Adipocyte (in vitro differentiated cells): ENCODE data around the gene KCNQ1.

ENCODE experiments used
- DNase-seq: peaks from one replicate; pipeline ENCODE4 v3.0.0-alpha.2; 2015; ENCODE audit warnings: low read depth
- H3K27me3 ChIP-seq: replicated peaks from 2 replicates; pipeline ENCODE4 v1.7.0; 2013; ENCODE audit warnings: mild to moderate bottlenecking, low read length, moderate library complexity; ENCODE audit not compliant: control insufficient read depth, insufficient read depth
- H3K36me3 ChIP-seq: 2 replicates; pipeline ENCODE4 v1.7.0; 2013; ENCODE audit warnings: low read length, mild to moderate bottlenecking, moderate library complexity; ENCODE audit not compliant: control insufficient read depth, insufficient read depth, severe bottlenecking
- H3K4me1 ChIP-seq: 2 replicates; pipeline ENCODE4 v1.7.0; 2013; ENCODE audit warnings: mild to moderate bottlenecking, low read length, moderate library complexity; ENCODE audit not compliant: control insufficient read depth, insufficient read depth
- H3K4me3 ChIP-seq: 2 replicates; pipeline ENCODE4 v1.7.0; 2013; ENCODE audit warnings: mild to moderate bottlenecking, low read length, moderate library complexity
- H3K9ac ChIP-seq: 2 replicates; pipeline ENCODE4 v1.7.0; 2013; ENCODE audit warnings: mild to moderate bottlenecking, low read length, moderate library complexity
- H3K9me3 ChIP-seq: 2 replicates; pipeline ENCODE4 v1.7.0; 2013; ENCODE audit warnings: mild to moderate bottlenecking, low read length, moderate library complexity; ENCODE audit not compliant: control insufficient read depth

KCNQ1 gene

GRCh38 chr11:2672553-2673249, 227.9 kb downstream of the KCNQ1 start:
- H3K27me3 ChIP-seq = no peaks in the 10 kb centered on the region
- H3K4me1 ChIP-seq = no peaks in the 10 kb centered on the region
- H3K9ac ChIP-seq = no peak overlapping the region
- no peak overlapping the region for H3K4me3 ChIP-seq
- no peaks in the 10 kb centered on the region for H3K9me3 ChIP-seq
- DNase-seq = no peak
- peaks cover 16% of the 10 kb centered on the region for H3K36me3 ChIP-seq

GRCh38 chr11:2673250-2673610, 228.4 kb downstream of the KCNQ1 start:
- H3K36me3 ChIP-seq = peaks cover 11% of the 10 kb centered on the region
- no peak for DNase-seq
- no peaks in the 10 kb centered on the region for H3K27me3 ChIP-seq
- H3K4me1 ChIP-seq = no peaks in the 10 kb centered on the region
- H3K9ac ChIP-seq = no peak overlapping the region
- no peak overlapping the region for H3K4me3 ChIP-seq
- no peaks in the 10 kb centered on the region for H3K9me3 ChIP-seq

GRCh38 chr11:2673871-2674471, 229.2 kb downstream of the KCNQ1 start:
- no peaks in the 10 kb centered on the region for H3K27me3 ChIP-seq
- no peaks in the 10 kb centered on the region for H3K9me3 ChIP-seq
- peaks cover 4% of the 10 kb centered on the region for H3K36me3 ChIP-seq
- no peak overlapping the region for H3K4me3 ChIP-seq
- no peaks in the 10 kb centered on the region for H3K4me1 ChIP-seq
- DNase-seq = no peak
- no peak overlapping the region for H3K9ac ChIP-seq

GRCh38 chr11:2674658-2675131, 229.9 kb downstream of the KCNQ1 start:
- no peak for DNase-seq
- Histone ChIP-seq H3K4me1 (no peaks in the 10 kb centered on the region), H3K36me3 (no peaks in the 10 kb centered on the region), H3K4me3 (no peak overlapping the region), H3K9ac (no peak overlapping the region), H3K9me3 (no peaks in the 10 kb centered on the region), H3K27me3 (no peaks in the 10 kb centered on the region)

GRCh38 chr11:2675540-2675939, 230.7 kb downstream of the KCNQ1 start:
- no peaks in the 10 kb centered on the region for H3K36me3 ChIP-seq
- DNase-seq = no peak
- no peak overlapping the region for H3K9ac ChIP-seq
- H3K9me3 ChIP-seq = no peaks in the 10 kb centered on the region
- no peak overlapping the region for H3K4me3 ChIP-seq
- no peaks in the 10 kb centered on the region for H3K27me3 ChIP-seq
- H3K4me1 ChIP-seq = no peaks in the 10 kb centered on the region

- no peak overlapping the region for H3K4me3 ChIP-seq
- DNase-seq = no peak
- no peaks in the 10 kb centered on the region for H3K27me3 ChIP-seq
- no peak overlapping the region for H3K9ac ChIP-seq
- no peaks in the 10 kb centered on the region for H3K4me1 ChIP-seq
- no peaks in the 10 kb centered on the region for H3K36me3 ChIP-seq
- H3K9me3 ChIP-seq = no peaks in the 10 kb centered on the region
Observed at GRCh38 chr11:2677127-2677526, 232.3 kb downstream of the KCNQ1 start.

- Histone ChIP-seq H3K4me3 (no peak overlapping the region), H3K9me3 (no peaks in the 10 kb centered on the region), H3K4me1 (no peaks in the 10 kb centered on the region), H3K36me3 (no peaks in the 10 kb centered on the region), H3K9ac (no peak overlapping the region), H3K27me3 (no peaks in the 10 kb centered on the region)
- no peak for DNase-seq
Observed at GRCh38 chr11:2678396-2678795, 233.6 kb downstream of the KCNQ1 start.

- no peak overlapping the region for H3K4me3 ChIP-seq
- no peak for DNase-seq
Observed at GRCh38 chr11:2679011-2679676, 234.3 kb downstream of the KCNQ1 start.

GRCh38 chr11:2681408-2682145, 236.8 kb downstream of the KCNQ1 start:
- DNase-seq = no peak
- no peak overlapping the region for H3K4me3 ChIP-seq
- no peaks in the 10 kb centered on the region for H3K4me1 ChIP-seq
- H3K9ac ChIP-seq = no peak overlapping the region
- no peaks in the 10 kb centered on the region for H3K9me3 ChIP-seq
- no peaks in the 10 kb centered on the region for H3K27me3 ChIP-seq
- H3K36me3 ChIP-seq = peaks cover 12% of the 10 kb centered on the region

More at GRCh38 chr11:2679011-2679676, 234.3 kb downstream of the KCNQ1 start:
- H3K9ac ChIP-seq = no peak overlapping the region
- no peaks in the 10 kb centered on the region for H3K9me3 ChIP-seq
- H3K27me3 ChIP-seq = no peaks in the 10 kb centered on the region
- H3K4me1 ChIP-seq = no peaks in the 10 kb centered on the region
- H3K36me3 ChIP-seq = peaks cover under 1% of the 10 kb centered on the region

- H3K27me3 ChIP-seq = no peaks in the 10 kb centered on the region
- H3K9me3 ChIP-seq = no peaks in the 10 kb centered on the region
- H3K4me3 ChIP-seq = no peak overlapping the region
- no peak overlapping the region for H3K9ac ChIP-seq
- DNase-seq = no peak
- H3K4me1 ChIP-seq = no peaks in the 10 kb centered on the region
- H3K36me3 ChIP-seq = peaks cover 12% of the 10 kb centered on the region
Observed at GRCh38 chr11:2683806-2684205, 239.0 kb downstream of the KCNQ1 start.

GRCh38 chr11:2684581-2684980, 239.8 kb downstream of the KCNQ1 start:
- no peaks in the 10 kb centered on the region for H3K27me3 ChIP-seq
- no peak overlapping the region for H3K4me3 ChIP-seq
- H3K4me1 ChIP-seq = no peaks in the 10 kb centered on the region
- H3K9ac ChIP-seq = no peak overlapping the region
- no peaks in the 10 kb centered on the region for H3K9me3 ChIP-seq
- peaks cover 18% of the 10 kb centered on the region for H3K36me3 ChIP-seq
- no peak for DNase-seq
